HG02840 (cell line): Measurements from ENCODE around the gene CARS1.

Experiments used
- ATAC-seq: cut with Tn5 transposase; IDR thresholded peaks from one replicate; pipeline ENCODE4 v1.9.1; 2021; ENCODE audit warnings: mild to moderate bottlenecking, moderate library complexity, moderate number of reproducible peaks; ENCODE audit not compliant: unreplicated experiment, low FRiP score

CARS1 gene

GRCh38 chr11:3042496-3043314, 14.5 kb downstream of the CARS1 start:
- no peak for ATAC-seq

- no peak for ATAC-seq
Observed at GRCh38 chr11:3041699-3042441, 15.4 kb downstream of the CARS1 start.

GRCh38 chr11:3040881-3041280, 16.3 kb downstream of the CARS1 start:
- no peak for ATAC-seq

GRCh38 chr11:3037945-3038271, 19.3 kb downstream of the CARS1 start:
- no peak for ATAC-seq

- ATAC-seq: no peak
Observed at GRCh38 chr11:3037040-3037944, 19.9 kb downstream of the CARS1 start.

GRCh38 chr11:3036419-3036818, 20.8 kb downstream of the CARS1 start:
- no peak for ATAC-seq

GRCh38 chr11:3035333-3035732, 21.9 kb downstream of the CARS1 start:
- no peak for ATAC-seq

GRCh38 chr11:3030289-3031070, 26.7 kb downstream of the CARS1 start:
- ATAC-seq: no peak

GRCh38 chr11:3028813-3029212, 28.4 kb downstream of the CARS1 start:
- no peak for ATAC-seq

- ATAC-seq: no peak
Observed at GRCh38 chr11:3026803-3027202, 30.4 kb downstream of the CARS1 start.

- no peak for ATAC-seq
Observed at GRCh38 chr11:3022982-3023381, 34.2 kb downstream of the CARS1 start.

GRCh38 chr11:3022300-3022967, 34.8 kb downstream of the CARS1 start:
- ATAC-seq: no peak

GRCh38 chr11:3021125-3021524, 36.1 kb downstream of the CARS1 start:
- no peak for ATAC-seq

- no peak for ATAC-seq
Observed at GRCh38 chr11:3020011-3020410, 37.2 kb downstream of the CARS1 start.

GRCh38 chr11:3018596-3018995, 38.6 kb downstream of the CARS1 start:
- no peak for ATAC-seq

GRCh38 chr11:3016861-3017260, 40.4 kb downstream of the CARS1 start:
- ATAC-seq: no peak

- no peak for ATAC-seq
Observed at GRCh38 chr11:3015796-3016195, 41.4 kb downstream of the CARS1 start.

GRCh38 chr11:3014943-3015342, 42.3 kb downstream of the CARS1 start:
- ATAC-seq: no peak

- ATAC-seq: no peak
Observed at GRCh38 chr11:3014057-3014938, 42.9 kb downstream of the CARS1 start.
